Embryonic facial prominence (tissue), 1 donor: ENCODE measurements around the gene ABCD3.
"Not testable (repeated sequence)": the region's sequence is repeated elsewhere in the genome, so short reads cannot be mapped to it uniquely, and the experiment has no call there.

Experiments
- DNase-seq: peaks from one replicate; pipeline ENCODE4 v3.0.0-alpha.2; 2016; ENCODE audit errors: extremely low spot score

The ABCD3 gene

GRCh38 chr1:94417978-94418663 is at the start of gene ABCD3:
Gene ABCD3 (plus strand): TSS chr1:94418389. CDS start chr1:94418479, 90 bp downstream.
- DNase-seq: peak; percentile 96

- DNase-seq: not testable (repeated sequence)
Measured at GRCh38 chr1:94372771-94373170, 45.4 kb upstream of the ABCD3 start.

GRCh38 chr1:94373311-94373710 is 44.9 kb upstream of the ABCD3 start:
- DNase-seq: not testable (repeated sequence)

GRCh38 chr1:94375666-94376065 is 42.5 kb upstream of the ABCD3 start:
- not testable (repeated sequence) for DNase-seq

DNA sequence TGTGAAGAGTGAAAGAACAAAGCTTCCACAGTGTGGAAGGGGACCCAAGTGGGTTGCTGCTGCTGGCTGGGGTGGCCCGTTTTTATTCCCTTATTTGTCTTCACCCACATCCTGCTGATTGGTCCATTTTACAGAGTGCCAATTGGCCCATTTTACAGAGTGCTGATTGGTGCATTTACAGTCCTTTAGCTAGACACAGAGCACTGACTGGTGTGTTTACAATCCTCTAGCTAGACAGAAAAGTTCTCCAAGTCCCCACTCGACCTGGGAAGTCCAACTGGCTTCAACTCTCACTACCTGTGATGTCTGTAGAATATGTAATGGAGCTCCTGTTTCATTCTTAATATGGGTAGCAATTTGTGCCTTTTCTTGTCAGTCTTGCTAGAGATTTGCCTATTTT is 39.7 kb upstream of the ABCD3 start:
- not testable (repeated sequence) for DNase-seq

DNA sequence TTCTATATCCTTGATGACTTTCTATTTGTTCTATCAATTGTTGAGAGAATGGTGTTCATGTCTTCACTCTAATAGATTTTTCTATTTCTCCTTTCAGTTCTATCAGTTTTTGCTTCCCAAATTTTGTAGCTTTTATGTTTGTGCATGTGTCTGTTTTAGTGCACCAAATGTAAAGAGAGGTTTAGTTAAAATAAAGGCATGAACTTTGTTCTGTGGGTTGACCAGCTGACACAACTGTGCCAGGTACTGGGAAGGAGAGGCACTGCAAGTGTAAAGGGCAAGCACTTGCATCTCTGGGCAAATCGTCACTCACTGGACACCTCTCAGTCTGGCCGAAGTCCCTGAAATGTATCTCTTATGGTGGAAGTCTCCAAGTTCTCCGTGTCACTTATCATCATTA is 38.6 kb upstream of the ABCD3 start:
- DNase-seq: no peak

GRCh38 chr1:94382201-94382600 is 36.0 kb upstream of the ABCD3 start:
- DNase-seq: no peak

DNA sequence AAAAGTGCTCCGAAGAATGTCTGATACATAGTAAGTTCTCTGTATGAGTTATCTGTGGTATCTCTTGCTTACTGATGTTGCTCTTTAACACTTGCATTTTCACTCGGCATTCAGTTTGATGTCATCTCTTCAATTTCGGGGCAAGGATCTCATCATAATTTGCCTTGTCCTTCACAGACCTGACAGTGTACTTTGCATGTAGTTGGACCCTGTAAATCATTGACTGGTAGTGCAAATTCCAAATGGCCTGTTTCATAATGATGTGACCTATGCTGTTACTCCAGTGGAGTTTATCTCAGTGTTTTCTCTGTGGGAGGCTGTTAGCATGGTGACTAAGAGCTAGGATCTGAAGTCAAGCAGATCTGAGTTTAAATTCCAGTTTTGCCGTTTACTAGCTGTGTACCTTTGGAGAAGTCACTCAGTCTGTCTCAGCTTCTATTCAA is 34.2 kb upstream of the ABCD3 start:
- no peak for DNase-seq

GRCh38 chr1:94384485-94385265 is 33.5 kb upstream of the ABCD3 start:
- no peak for DNase-seq

- DNase-seq: no peak
Measured at GRCh38 chr1:94385308-94385929, 32.8 kb upstream of the ABCD3 start.

DNA sequence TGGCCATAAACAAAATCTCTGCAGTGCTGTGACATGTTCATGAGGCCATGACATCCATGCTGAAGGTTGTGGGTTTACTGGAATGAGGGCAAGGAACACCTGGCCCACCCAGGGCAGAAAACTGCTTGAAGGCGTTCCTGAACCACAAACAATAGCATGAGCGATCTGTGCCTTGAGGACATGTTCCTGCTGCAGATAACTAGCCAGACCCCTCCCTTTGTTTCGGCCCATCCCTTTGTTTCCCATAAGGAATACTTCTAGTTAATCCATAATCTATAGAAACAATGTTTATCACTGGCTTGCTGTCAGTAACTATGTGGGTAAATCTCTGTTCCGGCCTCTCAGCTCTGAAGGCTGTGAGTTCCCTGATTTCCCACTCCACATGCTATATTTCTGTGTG is 28.9 kb upstream of the ABCD3 start:
- no peak for DNase-seq

GRCh38 chr1:94394247-94394646 is 23.9 kb upstream of the ABCD3 start:
- DNase-seq: no peak

DNA sequence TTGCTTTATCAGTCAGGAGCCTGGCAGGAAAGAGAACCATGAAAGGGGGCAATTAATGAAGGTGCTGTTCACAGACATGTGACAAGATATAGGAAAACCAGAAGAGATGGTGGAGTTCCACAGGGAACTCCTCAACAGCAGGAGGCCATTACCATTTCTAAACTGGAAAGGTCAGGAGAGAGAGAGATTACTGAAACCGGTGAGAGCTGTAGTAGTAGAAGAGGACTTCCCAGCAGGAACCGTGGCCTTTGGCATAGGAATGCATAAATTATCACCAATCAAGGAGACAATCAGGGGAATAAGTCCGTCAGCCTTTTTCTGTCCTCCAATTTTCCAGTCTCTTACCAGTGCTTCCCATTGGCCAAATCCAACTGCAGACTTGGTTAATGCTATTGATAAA is 23.0 kb upstream of the ABCD3 start:
- DNase-seq: no peak

GRCh38 chr1:94395748-94396309 is 22.4 kb upstream of the ABCD3 start:
- no peak for DNase-seq

- no peak for DNase-seq
Measured at GRCh38 chr1:94396356-94397010, 21.7 kb upstream of the ABCD3 start.

DNA sequence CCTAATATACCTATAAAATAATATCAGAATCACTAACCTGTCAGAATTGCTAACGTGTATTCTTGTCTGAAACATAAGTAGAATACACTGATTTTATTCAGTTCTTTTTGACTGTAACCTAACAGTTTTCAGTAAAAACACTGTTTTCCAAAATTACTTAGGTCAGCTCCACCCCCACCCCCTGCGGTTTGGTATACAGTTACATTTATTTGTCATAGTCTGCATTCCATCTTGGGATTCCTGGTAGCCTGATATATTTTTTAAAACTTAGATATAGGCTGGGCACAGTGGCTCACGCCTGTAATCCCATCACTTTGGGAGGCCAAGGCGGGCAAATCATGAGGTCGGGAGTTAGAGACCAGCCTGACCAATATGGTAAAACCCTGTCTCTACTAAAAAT is 19.8 kb upstream of the ABCD3 start:
- DNase-seq: no peak

DNA sequence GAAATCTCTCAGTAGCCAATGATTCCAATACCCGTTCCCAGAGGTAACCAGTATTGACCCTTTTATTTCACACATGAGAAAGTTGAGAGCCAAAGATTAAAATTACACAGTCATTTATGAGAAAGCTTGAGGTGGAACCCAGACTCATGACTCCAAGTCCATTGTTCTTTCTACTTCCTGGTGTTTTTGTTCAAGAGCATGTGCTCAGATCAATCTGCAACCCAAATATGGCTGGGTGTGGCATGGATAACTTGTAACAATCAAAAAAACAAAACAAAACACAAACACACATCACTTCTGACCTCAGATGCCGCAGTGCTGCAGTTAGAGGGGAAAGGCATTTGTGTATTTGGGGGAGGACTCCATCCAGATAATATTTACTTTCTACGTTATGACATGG is 18.7 kb upstream of the ABCD3 start:
- DNase-seq: no peak

GRCh38 chr1:94401206-94401605 is 17.0 kb upstream of the ABCD3 start:
- no peak for DNase-seq

DNA sequence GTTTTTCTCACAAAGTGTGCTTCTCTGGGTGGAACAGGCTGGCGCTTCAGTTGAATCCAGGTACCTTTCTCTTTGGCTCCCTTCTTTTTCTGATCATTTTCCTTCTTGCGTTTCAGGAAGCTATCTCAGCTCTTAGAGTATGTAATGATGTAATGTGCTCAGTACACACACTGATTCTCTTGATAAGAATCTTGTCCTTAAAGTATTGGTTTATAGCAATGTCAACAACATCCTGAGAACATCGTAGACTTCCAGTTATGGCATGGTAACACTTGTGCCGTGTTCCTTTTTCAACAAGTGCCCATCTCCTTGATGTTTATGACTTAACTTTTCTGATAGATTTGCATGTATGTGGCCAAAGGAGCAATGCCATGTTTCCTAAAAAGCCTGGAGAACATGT is 11.7 kb upstream of the ABCD3 start:
- DNase-seq: no peak

- DNase-seq: no peak
Measured at GRCh38 chr1:94408104-94408830, 9.9 kb upstream of the ABCD3 start.

DNA sequence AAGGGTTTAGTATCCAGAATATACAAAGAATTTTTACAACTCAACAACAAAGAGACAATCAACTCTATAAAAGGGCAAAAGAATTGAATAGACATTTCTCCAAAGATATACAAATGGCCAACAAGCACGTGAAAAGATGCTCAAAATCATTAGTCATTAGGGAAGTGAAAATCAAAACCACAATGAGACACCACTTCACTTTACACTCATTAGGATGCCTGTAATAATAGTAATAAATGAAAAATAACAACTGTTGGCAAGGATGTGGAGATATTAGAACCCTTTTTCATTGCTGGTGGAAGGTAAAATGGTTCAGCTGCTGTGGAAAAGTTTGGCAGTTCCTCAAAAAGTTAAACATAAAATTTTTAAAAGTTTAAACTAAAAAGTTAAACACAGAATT is 7.0 kb upstream of the ABCD3 start:
- no peak for DNase-seq
